ENCODE measurements around the gene LACTBL1. TPM values are rescaled to one million over a fixed set of nuclear protein-coding genes. Genes with fewer than 3 reads are reported as not detected.
"Not testable (repeated sequence)": the region's sequence is repeated elsewhere in the genome, so short reads cannot be mapped to it uniquely, and the experiment has no call there.

LACTBL1 gene, protein sequence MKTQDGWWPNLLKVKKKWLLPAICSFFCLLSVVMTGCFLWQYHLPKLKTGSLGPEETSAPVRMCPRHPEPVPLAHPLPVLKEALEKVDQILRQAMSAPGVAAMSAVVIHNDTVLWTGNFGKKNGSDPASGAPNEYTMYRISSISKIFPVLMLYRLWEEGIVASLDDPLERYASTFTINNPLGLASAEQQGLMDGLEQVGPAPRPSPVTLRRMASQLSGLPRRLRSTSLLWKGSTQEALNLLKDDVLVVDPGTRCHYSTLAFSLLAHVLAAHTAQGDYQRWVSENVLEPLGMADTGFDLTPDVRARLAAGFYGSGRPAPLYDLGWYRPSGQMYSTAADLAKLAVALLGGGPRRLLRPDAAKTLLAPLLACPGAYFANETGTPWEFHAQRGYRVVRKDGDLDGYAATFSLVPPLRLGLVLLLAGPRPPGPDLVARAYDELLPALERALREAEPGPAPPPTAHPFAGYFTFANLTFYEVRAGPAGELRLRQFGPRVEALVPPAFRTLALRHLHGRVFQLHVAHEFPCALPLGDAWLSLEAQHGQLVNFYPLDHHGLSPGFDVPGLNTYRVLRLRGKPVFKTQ
- total RNA-seq: not detected

GRCh38 chr1:22972760-22973159 lies at the start of gene LACTBL1:
Gene LACTBL1, minus strand, starts transcription at chr1:22972866. Its CDS starts 550 bp downstream, at chr1:22972316.
- CTCF ChIA-PET: no interaction called here

GRCh38 chr1:23021834-23022233 lies 49.2 kb upstream of the LACTBL1 start:
- ChIA-PET CTCF (no interaction called here), POLR2A (no interaction called here)

More at GRCh38 chr1:22972760-22973159, at the start of gene LACTBL1:
- POLR2A ChIA-PET: no interaction called here

DNA sequence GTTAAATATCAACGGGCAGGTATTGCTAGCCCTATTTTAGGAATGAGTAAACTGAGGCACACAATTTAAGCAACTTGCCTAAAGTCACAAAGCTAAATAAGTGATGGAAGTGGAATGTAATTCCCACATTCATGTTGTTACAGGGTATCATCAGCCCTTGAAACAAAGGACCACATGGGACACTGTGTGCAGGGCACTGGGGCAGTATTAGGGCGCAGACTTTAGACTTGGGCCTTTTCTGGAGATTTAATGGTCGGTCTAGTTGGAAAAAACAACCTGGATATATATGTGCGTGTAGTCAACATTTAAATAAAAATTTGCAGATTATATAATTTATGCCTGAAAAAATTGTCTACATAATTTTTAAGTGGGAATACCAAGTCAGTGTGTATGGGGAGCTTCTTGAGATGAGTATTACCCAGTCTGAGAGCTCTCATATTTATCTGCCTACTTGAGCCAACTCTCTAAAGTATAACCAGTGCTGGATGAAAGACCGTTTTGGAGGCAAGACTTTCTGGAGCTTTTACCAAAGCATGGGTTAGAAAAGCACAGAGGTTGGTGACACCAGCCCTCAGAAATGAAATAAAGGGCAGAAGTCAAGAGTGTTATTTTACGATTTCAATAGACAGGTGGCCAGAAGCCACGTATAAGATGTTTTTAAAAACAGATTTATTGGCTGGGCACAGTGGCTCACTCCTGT lies 48.2 kb upstream of the LACTBL1 start:
- POLR2A ChIA-PET: interaction anchor here (0.7 to 1.0 kb wide), 5 partner anchors 17 to 959 kb away, joined by 3 to 8 read pairs (median 6); partner anchors contain the start of genes HNRNPR and SRSF10
- CTCF ChIA-PET: no interaction called here

DNA sequence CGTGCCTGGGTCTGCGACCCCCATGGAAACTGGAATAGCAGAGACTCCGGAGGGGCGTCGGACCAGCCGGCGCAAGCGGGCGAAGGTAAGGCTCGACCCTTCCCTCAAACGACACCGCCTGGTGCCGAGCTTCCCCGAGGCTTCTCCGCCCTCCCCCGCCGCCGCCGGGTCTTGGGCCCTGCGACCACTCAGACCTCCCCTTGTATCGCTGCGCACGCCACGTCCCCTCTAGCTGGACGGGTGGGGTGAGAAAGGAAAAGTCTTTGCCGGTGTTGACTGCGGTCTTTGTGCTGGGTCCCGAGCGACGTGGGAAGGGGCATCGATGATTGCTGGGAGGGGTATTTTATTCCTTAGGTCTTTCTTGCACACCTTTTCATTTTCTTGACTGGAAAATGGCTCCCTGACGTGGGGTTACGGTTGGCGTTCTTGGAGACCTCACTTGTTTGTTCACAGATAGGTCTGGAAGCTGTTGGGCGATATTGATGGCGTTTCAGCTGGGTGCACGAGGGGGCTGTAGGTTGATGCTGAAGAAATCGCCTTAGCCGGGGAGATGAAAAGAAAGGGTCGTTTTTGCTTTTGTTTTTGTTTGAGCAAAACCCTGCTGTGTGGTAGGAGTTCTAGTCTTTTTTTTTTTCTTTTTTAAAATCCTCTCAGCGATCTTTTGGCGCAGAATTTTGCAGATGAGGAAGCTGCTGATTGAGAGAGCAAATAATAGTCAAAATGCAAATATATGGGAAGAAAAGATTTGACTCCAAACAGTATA lies 47.4 kb upstream of the LACTBL1 start:
- ChIA-PET CTCF (no interaction called here), POLR2A (interaction anchor here (0.5 to 0.9 kb wide), 5 partner anchors 18 to 960 kb away, joined by 3 to 8 read pairs (median 4); partner anchors contain the start of genes HNRNPR and SRSF10)

DNA sequence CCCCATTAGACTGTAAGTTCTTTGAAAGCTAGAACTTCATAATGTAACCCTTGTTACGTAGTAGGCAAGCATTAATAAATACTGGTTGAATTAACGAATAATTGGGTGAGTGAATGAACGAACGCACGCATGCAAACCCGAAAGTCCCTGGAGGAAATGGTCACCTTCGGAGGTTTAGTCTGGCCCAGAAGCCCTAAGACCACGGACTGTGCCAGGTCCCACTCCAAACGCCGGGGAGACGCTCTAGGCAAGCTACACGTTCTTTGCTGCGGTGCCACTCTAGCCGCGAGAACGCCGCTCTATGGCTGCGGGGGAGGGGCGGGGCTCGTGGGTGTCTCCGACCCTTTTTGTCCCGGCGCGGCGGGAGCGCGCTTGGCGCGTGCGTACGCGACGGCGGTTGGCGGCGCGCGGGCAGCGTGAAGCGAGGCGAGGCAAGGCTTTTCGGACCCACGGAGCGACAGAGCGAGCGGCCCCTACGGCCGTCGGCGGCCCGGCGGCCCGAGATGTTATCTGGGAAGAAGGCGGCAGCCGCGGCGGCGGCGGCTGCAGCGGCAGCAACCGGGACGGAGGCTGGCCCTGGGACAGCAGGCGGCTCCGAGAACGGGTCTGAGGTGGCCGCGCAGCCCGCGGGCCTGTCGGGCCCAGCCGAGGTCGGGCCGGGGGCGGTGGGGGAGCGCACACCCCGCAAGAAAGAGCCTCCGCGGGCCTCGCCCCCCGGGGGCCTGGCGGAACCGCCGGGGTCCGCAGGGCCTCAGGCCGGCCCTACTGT lies 46.6 kb upstream of the LACTBL1 start, which contains the start of gene KDM1A:
Gene KDM1A (plus strand): TSS at position 375 of the 769 bp plus-strand sequence. CDS start 129 bp downstream, at position 504.
- ChIA-PET POLR2A (no interaction called here), CTCF (no interaction called here)

DNA sequence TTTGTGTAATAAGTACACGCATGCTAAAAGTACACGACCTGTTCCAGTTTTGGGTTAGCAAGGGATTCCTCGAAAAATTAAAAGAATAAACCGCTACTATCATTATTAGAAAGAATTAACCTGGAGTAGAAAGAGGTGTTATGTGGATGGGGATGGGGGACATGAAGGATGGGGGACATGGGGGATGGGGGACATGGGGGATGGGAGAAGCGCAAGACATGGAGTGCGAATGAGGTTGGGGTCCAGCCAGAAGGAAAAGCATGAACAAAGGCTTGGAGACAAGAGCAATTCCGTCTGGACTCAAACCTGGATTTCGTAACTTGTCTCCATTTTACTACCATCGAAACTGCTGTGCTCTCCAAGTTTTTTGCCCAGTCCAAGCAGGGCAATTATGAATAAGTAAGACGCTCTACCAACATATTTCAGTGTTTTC lies 46.0 kb upstream of the LACTBL1 start:
- CTCF ChIA-PET: no interaction called here
- POLR2A ChIA-PET: no interaction called here

- POLR2A ChIA-PET: no interaction called here
- CTCF ChIA-PET: interaction anchor here (1.0 kb wide), 1 partner anchor 204 kb away, joined by 3 read pairs; the partner anchor contains the start of gene HTR1D
Measured at GRCh38 chr1:23013657-23014056, 41.0 kb upstream of the LACTBL1 start.

- POLR2A ChIA-PET: not testable (repeated sequence)
- CTCF ChIA-PET: interaction anchor here (0.6 kb wide), 1 partner anchor 81 kb away, joined by 3 read pairs; no protein-coding TSS in a partner anchor
Measured at GRCh38 chr1:23010025-23010424, 37.4 kb upstream of the LACTBL1 start.

DNA sequence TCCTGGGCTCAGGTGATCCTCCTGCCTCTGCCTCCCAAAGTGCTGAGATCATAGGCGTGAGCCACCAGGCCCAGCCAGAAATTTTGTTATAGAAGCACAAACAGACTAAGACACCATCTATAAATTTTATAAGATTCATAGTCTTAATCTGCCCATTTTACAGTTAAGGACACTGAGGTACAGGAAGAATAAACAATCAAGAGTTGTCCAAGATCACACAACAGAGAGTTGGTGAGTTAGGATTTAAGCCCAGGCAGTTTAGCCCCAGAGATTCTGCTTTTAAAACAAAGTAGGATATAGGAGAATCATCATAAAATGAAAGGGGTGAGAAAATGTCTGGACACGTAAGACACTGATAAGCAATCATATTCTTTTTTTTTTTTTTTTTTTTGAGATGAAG lies 36.2 kb upstream of the LACTBL1 start:
- ChIA-PET CTCF (no interaction called here), POLR2A (no interaction called here)

- ChIA-PET CTCF (interaction anchor here (0.8 kb wide), 1 partner anchor 211 kb away, joined by 3 read pairs; no protein-coding TSS in a partner anchor), POLR2A (no interaction called here)
Measured at GRCh38 chr1:23007106-23007505, 34.4 kb upstream of the LACTBL1 start.

DNA sequence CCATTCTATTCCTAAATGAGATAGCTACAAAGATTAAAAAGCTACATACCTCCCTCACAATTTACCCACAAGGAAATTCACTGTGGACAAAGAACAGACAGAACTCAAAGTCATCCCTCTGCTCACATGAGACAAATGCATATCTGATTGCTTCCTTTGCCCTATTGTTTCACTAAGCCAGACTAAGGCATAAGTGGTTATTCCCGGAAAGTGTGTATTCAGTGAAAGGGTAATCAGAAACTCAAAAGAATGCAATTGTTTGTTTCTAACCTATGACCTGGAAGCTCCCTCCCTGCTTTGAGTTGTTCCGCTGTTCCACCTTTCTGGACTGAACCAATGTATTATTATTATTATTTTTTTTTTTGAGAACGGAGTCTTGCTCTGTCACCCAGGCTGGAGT lies 32.1 kb upstream of the LACTBL1 start:
- POLR2A ChIA-PET, CTCF ChIA-PET: not testable (repeated sequence)

GRCh38 chr1:23004112-23004511 lies 31.4 kb upstream of the LACTBL1 start:
- CTCF ChIA-PET: no interaction called here
- POLR2A ChIA-PET: no interaction called here

- CTCF ChIA-PET, POLR2A ChIA-PET: not testable (repeated sequence)
Measured at GRCh38 chr1:23002218-23002617, 29.6 kb upstream of the LACTBL1 start.

- CTCF ChIA-PET, POLR2A ChIA-PET: not testable (repeated sequence)
Measured at GRCh38 chr1:23000133-23000532, 27.5 kb upstream of the LACTBL1 start.

- POLR2A ChIA-PET: not testable (repeated sequence)
Measured at GRCh38 chr1:22997528-22997927, 24.9 kb upstream of the LACTBL1 start.

GRCh38 chr1:22995774-22996173 lies 23.1 kb upstream of the LACTBL1 start:
- ChIA-PET CTCF (no interaction called here), POLR2A (no interaction called here)

More at GRCh38 chr1:22997528-22997927, 24.9 kb upstream of the LACTBL1 start:
- CTCF ChIA-PET: not testable (repeated sequence)

- POLR2A ChIA-PET, CTCF ChIA-PET: not testable (repeated sequence)
Measured at GRCh38 chr1:22993220-22993795, 20.6 kb upstream of the LACTBL1 start.

DNA sequence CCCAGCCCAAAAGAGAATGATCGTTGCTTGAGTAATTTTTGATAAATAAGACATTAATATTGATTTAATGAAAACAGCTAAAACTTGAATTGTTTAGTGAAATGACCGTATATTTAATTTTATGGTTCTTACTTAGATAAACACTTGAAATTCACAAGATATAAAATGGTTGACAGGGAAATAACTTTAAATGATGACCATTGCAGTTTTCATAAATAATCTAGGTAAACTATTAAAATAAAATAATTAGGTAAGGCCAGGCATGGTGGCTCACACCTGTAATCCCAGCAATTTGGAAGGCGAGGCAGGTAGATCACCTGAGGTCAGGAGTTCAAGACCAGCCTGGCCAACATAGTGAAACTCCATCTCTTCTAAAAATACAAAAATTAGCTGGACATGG lies 19.7 kb upstream of the LACTBL1 start:
- POLR2A ChIA-PET: not testable (repeated sequence)
- CTCF ChIA-PET: interaction anchor here (0.7 kb wide), 1 partner anchor 40 kb away, joined by 3 read pairs; no protein-coding TSS in a partner anchor

- POLR2A ChIA-PET: no interaction called here
- CTCF ChIA-PET: no interaction called here
Measured at GRCh38 chr1:22983944-22984343, 11.3 kb upstream of the LACTBL1 start.
